A549 (cell line): ENCODE measurements around the gene B3GALT6.

Experiments
- CTCF ChIP-seq: fragments of >200 bp; sonication (Bioruptor Twin); formaldehyde crosslinking; IDR thresholded peaks from 3 replicates; pipeline ENCODE4 v1.5.1; 2016
- ESRRA ChIP-seq: fragments of 150-350 bp; IDR thresholded peaks from 2 replicates; pipeline ENCODE4 v1.6.1; 2014; ENCODE audit warnings: mild to moderate bottlenecking, low read length, borderline replicate concordance
- KDM1A ChIP-seq: fragments of 200-600 bp; sonication (generic); IDR thresholded peaks from 2 replicates; pipeline ENCODE4 v1.6.1; 2016; ENCODE audit warnings: low read depth, mild to moderate bottlenecking
- NR3C1 ChIP-seq: fragments of >200 bp; sonication (Bioruptor Twin); formaldehyde crosslinking; IDR thresholded peaks from 3 replicates; pipeline ENCODE4 v1.6.1; 2017
- POLR2A ChIP-seq: IDR thresholded peaks from 2 replicates; pipeline ENCODE4 v1.6.1; 2012; ENCODE audit warnings: mild to moderate bottlenecking, low read length
- POLR2AphosphoS2 ChIP-seq: conservative IDR thresholded peaks from 2 replicates; pipeline ENCODE4 v1.6.1; 2012; ENCODE audit warnings: low read length, improper control_type of control experiment, inconsistent platforms
- REST ChIP-seq: fragments of 200-600 bp; sonication (generic); IDR thresholded peaks from 2 replicates; pipeline ENCODE4 v1.6.1; 2016; ENCODE audit warnings: antibody characterized with exemption, mild to moderate bottlenecking, moderate library complexity
- SMC3 ChIP-seq: fragments of >200 bp; sonication (Bioruptor Twin); formaldehyde crosslinking; IDR thresholded peaks from 3 replicates; pipeline ENCODE4 v1.6.1; 2018; ENCODE audit warnings: inconsistent platforms

- TF ChIP-seq CTCF (no peak), POLR2A (no peak), ESRRA (no peak), KDM1A (no peak), NR3C1 (no peak), POLR2AphosphoS2 (no peak), REST (no peak), SMC3 (no peak)
Observed at GRCh38 chr1:1283821-1284220, 51.8 kb downstream of the B3GALT6 start.
